ENCODE data around the gene HDAC4. TPM values are rescaled to one million over a fixed set of nuclear protein-coding genes. Genes with fewer than 3 reads are reported as not detected.

Gene HDAC4
- total RNA-seq, 6 donors from 2014 or later = 16.1 to 108 (median 45.0) TPM

GRCh38 chr2:239383036-239383758 is 17.6 kb downstream of the HDAC4 start:
- H3K27ac ChIP-seq = no peak overlapping the region
- H3K27me3 ChIP-seq = no peaks in the 10 kb centered on the region
- DNase-seq = no peak
- peaks cover 0 to 7% (median 2%) of the 10 kb centered on the region in 4 donors for H3K36me3 ChIP-seq
- H3K4me3 ChIP-seq = no peak overlapping the region
- TF ChIP-seq EP300 (IDR thresholded peaks at IDR 0.05) (no peak), POLR2A (IDR thresholded peaks at IDR 0.05) (no peak), POLR2AphosphoS5 (IDR thresholded peaks at IDR 0.05) (no peak), CTCF (IDR thresholded peaks at IDR 0.05) (no peak)
- H3K9me3 ChIP-seq = no peaks in the 10 kb centered on the region
- WGBS, 2 donors = 94 to 95% methylated on average over 22 to 24 of the region's 24 CpGs
- no peak for ATAC-seq (ENCODE audit: low FRiP score in 2 of 2)
- peaks cover 0 to 22% (median 2%) of the 10 kb centered on the region in 4 donors for H3K4me1 ChIP-seq

- H3K27me3 ChIP-seq = no peaks in the 10 kb centered on the region
- DNase-seq (no peak), ATAC-seq (ENCODE audit: low FRiP score in 2 of 2) (no peak)
- 83 to 89% methylated on average over 6 of the region's 6 CpGs for WGBS, 2 donors
- H3K9me3 ChIP-seq = no peaks in the 10 kb centered on the region
- peaks cover 0 to 7% (median 0%) of the 10 kb centered on the region in 4 donors for H3K36me3 ChIP-seq
- peaks cover 0 to 22% (median 2%) of the 10 kb centered on the region in 4 donors for H3K4me1 ChIP-seq
- H3K4me3 ChIP-seq = no peak overlapping the region
- no peak overlapping the region for H3K27ac ChIP-seq
- TF ChIP-seq POLR2A (IDR thresholded peaks at IDR 0.05) (no peak), EP300 (IDR thresholded peaks at IDR 0.05) (no peak), CTCF (IDR thresholded peaks at IDR 0.05) (no peak), POLR2AphosphoS5 (IDR thresholded peaks at IDR 0.05) (no peak)
Observed at GRCh38 chr2:239382384-239382880, 18.4 kb downstream of the HDAC4 start.

GRCh38 chr2:239381709-239382134 is 19.1 kb downstream of the HDAC4 start:
- H3K4me3 ChIP-seq = no peak overlapping the region
- no peak for DNase-seq
- peaks cover 0 to 22% (median 2%) of the 10 kb centered on the region in 4 donors for H3K4me1 ChIP-seq
- H3K27ac ChIP-seq = no peak overlapping the region
- peaks cover 0 to 11% (median 0%) of the 10 kb centered on the region in 4 donors for H3K36me3 ChIP-seq
- WGBS, 2 donors = 90 to 93% methylated on average over 7 of the region's 7 CpGs
- H3K27me3 ChIP-seq = no peaks in the 10 kb centered on the region
- H3K9me3 ChIP-seq = no peaks in the 10 kb centered on the region
- no peak for ATAC-seq (ENCODE audit: low FRiP score in 2 of 2)
- no peak for TF ChIP-seq EP300 (IDR thresholded peaks at IDR 0.05)
- no peak for TF ChIP-seq POLR2A (IDR thresholded peaks at IDR 0.05)
- TF ChIP-seq CTCF (IDR thresholded peaks at IDR 0.05) = no peak
- no peak for TF ChIP-seq POLR2AphosphoS5 (IDR thresholded peaks at IDR 0.05)

- Histone ChIP-seq H3K27ac (peak overlapping the region in 1 of 4 donors; percentile 16), H3K4me3 (peak overlapping the region in 2 of 4 donors; percentile 8 to 12), H3K27me3 (no peaks in the 10 kb centered on the region), H3K9me3 (no peaks in the 10 kb centered on the region), H3K36me3 (peaks cover 0 to 11% (median 0%) of the 10 kb centered on the region in 4 donors), H3K4me1 (peaks cover 0 to 22% (median 2%) of the 10 kb centered on the region in 4 donors)
- TF ChIP-seq CTCF (IDR thresholded peaks at IDR 0.05) (no peak), POLR2AphosphoS5 (IDR thresholded peaks at IDR 0.05) (peak; percentile 64 to 74), EP300 (IDR thresholded peaks at IDR 0.05) (peak in 2 of 4 donors; percentile 55 to 68), POLR2A (IDR thresholded peaks at IDR 0.05) (no peak)
- 45 to 61% methylated on average over 30 of the region's 30 CpGs for WGBS, 2 donors
- peak in 1 of 2 donors; percentile 43 for DNase-seq
- ATAC-seq (ENCODE audit: low FRiP score in 2 of 2) = no peak
Observed at GRCh38 chr2:239380831-239381708, 19.8 kb downstream of the HDAC4 start.
